Measurements from ENCODE around the gene CDK5. TPM values are rescaled to one million over a fixed set of nuclear protein-coding genes. Genes with fewer than 3 reads are reported as not detected.
"Not testable (repeated sequence)": the region's sequence is repeated elsewhere in the genome, so short reads cannot be mapped to it uniquely, and the experiment has no call there.

Gene CDK5
- total RNA-seq, 1 donor from 2014 or later = 15.8 TPM

- Histone ChIP-seq H3K27me3 (no peaks in the 10 kb centered on the region), H3K9me3 (no peaks in the 10 kb centered on the region), H3K27ac (no peak overlapping the region), H3K4me3 (no peak overlapping the region), H3K36me3 (peaks cover 21 to 32% of the 10 kb centered on the region in 2 donors), H3K4me1 (peaks cover 0 to 7% of the 10 kb centered on the region in 2 donors)
- TF ChIP-seq CTCF (IDR thresholded peaks at IDR 0.05) = no peak
- intact Hi-C loops (cut with DNase I) = no loop called here
- DNase-seq (ENCODE audit: low spot score in 2 of 2) = no peak
Measured at GRCh38 chr7:151032936-151033863, 24.5 kb downstream of the CDK5 start.

- Histone ChIP-seq H3K36me3 (peaks cover 13 to 19% of the 10 kb centered on the region in 2 donors), H3K9me3 (no peaks in the 10 kb centered on the region), H3K27me3 (no peaks in the 10 kb centered on the region), H3K4me1 (peaks cover 0 to 7% of the 10 kb centered on the region in 2 donors), H3K27ac (no peak overlapping the region), H3K4me3 (no peak overlapping the region)
- intact Hi-C loops (cut with DNase I) = no loop called here
- no peak for DNase-seq (ENCODE audit: low spot score in 2 of 2)
- no peak for TF ChIP-seq CTCF (IDR thresholded peaks at IDR 0.05)
Measured at GRCh38 chr7:151031011-151031410, 26.7 kb downstream of the CDK5 start.

DNA sequence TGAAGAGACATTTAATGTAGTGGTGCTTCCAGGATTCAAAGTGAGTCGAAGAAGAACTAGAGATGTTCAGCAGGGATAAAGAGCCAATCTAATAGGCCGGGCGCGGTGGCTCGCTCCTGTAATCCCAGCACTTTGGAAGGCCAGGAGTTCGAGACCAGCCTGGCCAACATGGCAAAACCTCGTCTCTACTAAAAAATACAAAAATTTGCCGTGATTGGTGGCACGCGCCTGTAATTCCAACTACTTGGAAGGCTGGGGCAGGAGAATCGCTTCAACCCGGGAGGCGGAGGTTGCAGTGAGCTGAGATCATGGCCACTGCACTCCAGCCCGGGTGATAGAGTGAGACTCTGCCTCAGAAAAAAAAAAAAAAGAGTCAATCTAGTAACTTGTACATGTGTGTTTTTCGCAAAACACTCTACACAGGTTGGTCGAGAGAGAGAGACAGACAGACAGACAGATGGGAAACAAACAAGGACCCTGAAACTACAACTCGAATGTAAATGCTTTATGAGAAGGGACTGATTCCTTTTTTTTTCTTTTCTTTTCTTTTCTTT is 28.7 kb downstream of the CDK5 start:
- peak overlapping the region; percentile 60 to 78 for H3K27ac ChIP-seq
- no peaks in the 10 kb centered on the region for H3K36me3 ChIP-seq
- no peaks in the 10 kb centered on the region for H3K27me3 ChIP-seq
- peaks cover 0 to 7% of the 10 kb centered on the region in 2 donors for H3K4me1 ChIP-seq
- DNase-seq (ENCODE audit: low spot score in 2 of 2) = no peak
- intact Hi-C loops (cut with DNase I) = loop anchor here (1.0 to 10.0 kb wide), 6 partner anchors 29 to 1194 kb away; partner anchors contain the start of genes ABCF2, FASTK and ZNF862
- peak overlapping the region; percentile 68 to 77 for H3K4me3 ChIP-seq
- no peaks in the 10 kb centered on the region for H3K9me3 ChIP-seq
- TF ChIP-seq CTCF (IDR thresholded peaks at IDR 0.05) = no peak

GRCh38 chr7:151028131-151028947 is 29.4 kb downstream of the CDK5 start, which contains the start of gene ABCB8:
TSS of gene ABCB8 (plus strand) at chr7:151028450. CDS start at chr7:151028516, 66 bp downstream.
- peak within 1 kb of the TSS; percentile 60 to 78 for H3K27ac ChIP-seq
- peaks cover 0 to 7% of the 10 kb centered on the region in 2 donors for H3K4me1 ChIP-seq
- intact Hi-C loops (cut with DNase I) = loop anchor here (1.0 to 10.0 kb wide), 6 partner anchors 30 to 1194 kb away; partner anchors contain the start of genes ABCF2, FASTK and ZNF862
- peak; percentile 98 to 100 for DNase-seq (ENCODE audit: low spot score in 2 of 2)
- TF ChIP-seq CTCF (IDR thresholded peaks at IDR 0.05) = peak in 2 of 3 experiments; percentile 59 to 68
- H3K27me3 ChIP-seq = no peaks in the 10 kb centered on the region
- peak within 1 kb of the TSS; percentile 68 to 77 for H3K4me3 ChIP-seq
- H3K36me3 ChIP-seq = no peaks in the 10 kb centered on the region
- H3K9me3 ChIP-seq = no peaks in the 10 kb centered on the region

- H3K36me3 ChIP-seq; DNase-seq (ENCODE audit: low spot score in 2 of 2); H3K27me3 ChIP-seq; H3K9me3 ChIP-seq; H3K4me1 ChIP-seq: not testable (repeated sequence)
- H3K4me3 ChIP-seq = peak overlapping the region; percentile 68 to 77
- H3K27ac ChIP-seq = peak overlapping the region; percentile 46 to 61
- intact Hi-C loops (cut with DNase I) = loop anchor here (1.0 to 10.0 kb wide), 6 partner anchors 31 to 1193 kb away; partner anchors contain the start of genes ABCF2, FASTK and ZNF862
Measured at GRCh38 chr7:151027728-151028130, 30.0 kb downstream of the CDK5 start.

GRCh38 chr7:151026771-151027727 is 30.6 kb downstream of the CDK5 start:
- Histone ChIP-seq H3K27ac (peak overlapping the region in 1 of 2 donors; percentile 46), H3K4me3 (peak overlapping the region; percentile 68 to 77)
- not testable (repeated sequence) for H3K4me1 ChIP-seq; H3K36me3 ChIP-seq; H3K9me3 ChIP-seq; H3K27me3 ChIP-seq; DNase-seq (ENCODE audit: low spot score in 2 of 2)
- intact Hi-C loops (cut with DNase I) = loop anchor here (10.0 kb wide), 1 partner anchor 1192 kb away; the partner anchor contains the start of gene ZNF862

All from ascending aorta (tissue), 2 donors.